ENCODE measurements around the gene FBXO31. TPM values are rescaled to one million over a fixed set of nuclear protein-coding genes. Genes with fewer than 3 reads are reported as not detected.

FBXO31 gene
- total and polyA plus RNA-seq, 10 of the 15 experiments (the other 5 are each of a cell fraction or from before 2014, with no cell fraction given) = 0.19 to 33.1 (median 10.3) TPM

- no peaks in the 10 kb centered on the region for H3K4me1 ChIP-seq (ENCODE audit: control insufficient read depth, insufficient read depth, low read length)
- no peak overlapping the region for H3K27ac ChIP-seq (ENCODE audit: control insufficient read depth, insufficient read depth)
- H3K9ac ChIP-seq (ENCODE audit: control insufficient read depth, insufficient read depth, low read length) = no peak overlapping the region
- peaks cover 0 to 2% of the 10 kb centered on the region in 2 experiments; a peak in 1 of 4 replicates for H3K27me3 ChIP-seq (replicated peaks in 1 of 2; ENCODE audit: control insufficient read depth in 2 of 2, insufficient read depth in 2 of 2, low read length in 1 of 2)
- H4K20me1 ChIP-seq (ENCODE audit: control insufficient read depth, insufficient read depth) = no peaks in the 10 kb centered on the region; the same call in 1 of the 2 replicates
- SMC1A ChIA-PET (ENCODE audit: uncharacterized antibody, unreplicated experiment) = no interaction called here
- H3K9me3 ChIP-seq (replicated peaks; ENCODE audit: control insufficient read depth, insufficient read depth, low read length) = no peaks in the 10 kb centered on the region; the same call in 2 of the 3 replicates
- intact Hi-C loops (cut with micrococcal nuclease; ENCODE audit: unreplicated experiment) (loop anchor here (5.0 kb wide), 1 partner anchor 222 kb away; no protein-coding TSS in a partner anchor), in situ Hi-C loops (cut with MboI) (no loop called here)
- FAIRE-seq = no peak
- RAD21 ChIA-PET (ENCODE audit: unreplicated experiment) = no interaction called here
- POLR2A ChIA-PET = no interaction called here
- no peak for TF ChIP-seq DPF2 (IDR thresholded peaks at IDR 0.05)
- TF ChIP-seq POLR2AphosphoS2 (IDR thresholded peaks at IDR 0.05; ENCODE audit: low read depth, low read length) = no peak
- TF ChIP-seq TCF3 (IDR thresholded peaks at IDR 0.05; ENCODE audit: borderline replicate concordance, insufficient read depth, low read depth, low read length) = no peak
- TF ChIP-seq ATF7 (IDR thresholded peaks at IDR 0.05; ENCODE audit: low read depth) = no peak
- TF ChIP-seq BCLAF1 (IDR thresholded peaks at IDR 0.05) = no peak
- no peak for TF ChIP-seq IRF4 (IDR thresholded peaks at IDR 0.05; ENCODE audit: low read depth, low read length)
- no peak for TF ChIP-seq EED (IDR thresholded peaks at IDR 0.05; ENCODE audit: low read depth)
- no peak for TF ChIP-seq SREBF1 (IDR thresholded peaks at IDR 0.05; ENCODE audit: low read length)
- TF ChIP-seq JUND (IDR thresholded peaks at IDR 0.05; ENCODE audit: low read depth, low read length) = no peak
- no peak for TF ChIP-seq REST (IDR thresholded peaks at IDR 0.05; ENCODE audit: low read depth, low read length)
- no peak for TF ChIP-seq E2F8 (IDR thresholded peaks at IDR 0.05; ENCODE audit: low read depth, partially characterized antibody)
- TF ChIP-seq MTA3 (IDR thresholded peaks at IDR 0.05; ENCODE audit: borderline replicate concordance, low read length) = no peak
- TF ChIP-seq SMARCA5 (IDR thresholded peaks at IDR 0.05) = no peak
- TF ChIP-seq ELK1 (IDR thresholded peaks at IDR 0.05; ENCODE audit: low read depth, low read length) = no peak
- no peaks in the 10 kb centered on the region for H3K36me3 ChIP-seq (ENCODE audit: control insufficient read depth in 2 of 2, insufficient read depth in 2 of 2, low read length in 1 of 2)
- WGBS (ENCODE audit: insufficient coverage, insufficient replicate concordance, low lambda C conversion rate, missing lambda C conversion rate) = 26% methylated on average over 9 of the region's 9 CpGs
- DNase-seq (ENCODE audit: low read depth, low spot score) = no peak
- H2AFZ ChIP-seq (ENCODE audit: control insufficient read depth, low read depth, low read length) = no peak overlapping the region
- no peaks in the 10 kb centered on the region for H3K79me2 ChIP-seq (ENCODE audit: control insufficient read depth, insufficient read depth, low read length)
- no peak for ATAC-seq
- CTCF ChIA-PET = interaction anchor here (1.2 kb wide), 1 partner anchor 21 kb away, joined by 3 read pairs; no protein-coding TSS in a partner anchor
- BruUV-seq (replicated peaks) = no TSS peak
- no peak overlapping the region for H3K4me2 ChIP-seq (ENCODE audit: control insufficient read depth, insufficient read depth)
- no peak overlapping the region for H3K4me3 ChIP-seq
Observed at GRCh38 chr16:87415441-87415840, 31.9 kb upstream of the FBXO31 start.
